Measurements from ENCODE around the gene TTLL8.

DNA sequence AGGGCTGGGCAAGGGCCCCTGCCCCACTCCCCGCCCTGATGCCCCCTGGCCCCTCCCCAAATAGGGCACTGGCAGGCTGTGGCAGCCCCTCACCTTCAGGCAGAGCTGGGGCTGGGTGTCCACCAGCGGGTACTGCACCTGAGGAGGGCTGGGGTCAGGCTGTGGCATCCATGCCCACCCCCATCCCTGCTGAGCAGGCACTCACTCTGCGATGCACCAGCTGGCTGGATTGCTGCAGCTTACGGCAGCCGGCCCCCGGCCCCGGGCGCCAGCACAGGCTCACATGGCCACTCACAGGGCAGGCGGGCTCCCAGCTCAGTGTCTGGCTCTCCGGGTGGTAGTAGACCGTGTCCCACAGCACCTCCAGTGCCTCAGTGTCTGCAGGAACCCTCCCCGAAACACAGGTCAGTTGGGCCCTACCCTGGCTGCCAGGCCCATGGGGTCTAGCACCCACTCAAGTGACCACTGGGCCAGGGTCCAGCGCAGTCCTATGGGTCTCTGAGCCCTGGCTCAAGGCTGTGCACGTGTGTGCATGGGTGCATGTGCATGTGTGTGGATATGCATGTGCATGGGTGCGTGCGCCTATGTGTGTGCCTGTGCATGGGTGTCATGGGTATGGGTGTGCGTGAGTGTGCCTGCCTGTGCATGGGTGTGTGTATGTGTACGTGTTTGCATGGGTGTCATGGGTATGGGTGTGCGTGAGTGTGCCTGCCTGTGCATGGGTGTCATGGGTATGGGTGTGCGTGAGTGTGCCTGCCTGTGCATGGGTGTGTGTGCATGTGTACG lies 60.0 kb downstream of the TTLL8 start:
- no peak for TF ChIP-seq POLR2A (IDR thresholded peaks at IDR 0.05; ENCODE audit: low read depth)
- TF ChIP-seq, protein P1, sequence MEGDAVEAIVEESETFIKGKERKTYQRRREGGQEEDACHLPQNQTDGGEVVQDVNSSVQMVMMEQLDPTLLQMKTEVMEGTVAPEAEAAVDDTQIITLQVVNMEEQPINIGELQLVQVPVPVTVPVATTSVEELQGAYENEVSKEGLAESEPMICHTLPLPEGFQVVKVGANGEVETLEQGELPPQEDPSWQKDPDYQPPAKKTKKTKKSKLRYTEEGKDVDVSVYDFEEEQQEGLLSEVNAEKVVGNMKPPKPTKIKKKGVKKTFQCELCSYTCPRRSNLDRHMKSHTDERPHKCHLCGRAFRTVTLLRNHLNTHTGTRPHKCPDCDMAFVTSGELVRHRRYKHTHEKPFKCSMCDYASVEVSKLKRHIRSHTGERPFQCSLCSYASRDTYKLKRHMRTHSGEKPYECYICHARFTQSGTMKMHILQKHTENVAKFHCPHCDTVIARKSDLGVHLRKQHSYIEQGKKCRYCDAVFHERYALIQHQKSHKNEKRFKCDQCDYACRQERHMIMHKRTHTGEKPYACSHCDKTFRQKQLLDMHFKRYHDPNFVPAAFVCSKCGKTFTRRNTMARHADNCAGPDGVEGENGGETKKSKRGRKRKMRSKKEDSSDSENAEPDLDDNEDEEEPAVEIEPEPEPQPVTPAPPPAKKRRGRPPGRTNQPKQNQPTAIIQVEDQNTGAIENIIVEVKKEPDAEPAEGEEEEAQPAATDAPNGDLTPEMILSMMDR (IDR thresholded peaks at IDR 0.05), result no peak
- TF ChIP-seq POLR2AphosphoS5 (IDR thresholded peaks at IDR 0.05), result no peak
- no peak for TF ChIP-seq EP300 (IDR thresholded peaks at IDR 0.05)

Measured in esophagus muscularis mucosa (tissue), 4 donors.